GM12878 (cell line): ENCODE data around the gene SP110. TPM values are rescaled to one million over a fixed set of nuclear protein-coding genes. Genes with fewer than 3 reads are reported as not detected.
A peak's percentile ranks its signal among the peaks of the same experiment; 100 is the strongest.

ENCODE experiments used
- CBX5 ChIP-seq: sonication (generic); IDR thresholded peaks from 2 replicates; pipeline ENCODE4 v1.6.1; 2016; ENCODE audit warnings: low read depth, moderate library complexity, mild to moderate bottlenecking, inconsistent platforms
- E4F1 ChIP-seq: fragments of 450-650 bp; IDR thresholded peaks from 2 replicates; pipeline ENCODE4 v1.6.1; 2018; ENCODE audit warnings: borderline replicate concordance, mild to moderate bottlenecking; ENCODE audit not compliant: partially characterized antibody
- FOXK2 ChIP-seq: fragments of 450-650 bp; IDR thresholded peaks from 2 replicates; pipeline ENCODE4 v1.6.1; 2017; ENCODE audit warnings: mild to moderate bottlenecking, moderate library complexity
- HSF1 ChIP-seq: fragments of 150-350 bp; IDR thresholded peaks from 2 replicates; pipeline ENCODE4 v1.6.1; 2014; ENCODE audit warnings: mild to moderate bottlenecking, low read depth, low read length
- IKZF2 ChIP-seq, 2 experiments: fragments of 450-650 bp; IDR thresholded peaks; 2 replicates each; pipeline ENCODE4 v1.6.1; 2017; ENCODE audit warnings: mild to moderate bottlenecking in 2 of 2, moderate library complexity in 2 of 2
- KAT2A ChIP-seq: conservative IDR thresholded peaks from 2 replicates; pipeline ENCODE4 v1.6.1; 2011; ENCODE audit warnings: low read depth, low read length; ENCODE audit not compliant: control insufficient read depth
- KDM1A ChIP-seq: fragments of 200-600 bp; sonication (generic); IDR thresholded peaks from 2 replicates; pipeline ENCODE4 v1.6.1; 2016; ENCODE audit warnings: borderline replicate concordance
- LARP7 ChIP-seq: fragments of 450-650 bp; IDR thresholded peaks from 2 replicates; pipeline ENCODE4 v1.6.1; 2017; ENCODE audit warnings: mild to moderate bottlenecking
- MLLT1 ChIP-seq: fragments of 450-650 bp; IDR thresholded peaks from 2 replicates; pipeline ENCODE4 v1.6.1; 2016; ENCODE audit warnings: mild to moderate bottlenecking
- POLR2AphosphoS5 ChIP-seq: IDR thresholded peaks from 2 replicates; pipeline ENCODE4 v1.6.1; 2011; ENCODE audit warnings: mild to moderate bottlenecking, low read length, inconsistent platforms
- SKIL ChIP-seq: fragments of 450-650 bp; IDR thresholded peaks from 2 replicates; pipeline ENCODE4 v1.6.1; 2017; ENCODE audit warnings: mild to moderate bottlenecking, low read depth, inconsistent platforms; ENCODE audit not compliant: poor library complexity, severe bottlenecking
- SMAD1 ChIP-seq: fragments of 450-650 bp; IDR thresholded peaks from 2 replicates; pipeline ENCODE4 v1.6.1; 2018; ENCODE audit warnings: mild to moderate bottlenecking, low read depth; ENCODE audit not compliant: partially characterized antibody
- SMARCA5 ChIP-seq: fragments of 450-650 bp; IDR thresholded peaks from 2 replicates; pipeline ENCODE4 v1.6.1; 2017; ENCODE audit warnings: mild to moderate bottlenecking
- STAT1 ChIP-seq: fragments of 450-650 bp; conservative IDR thresholded peaks from 2 replicates; pipeline ENCODE4 v1.6.1; 2014; ENCODE audit warnings: antibody characterized with exemption, mild to moderate bottlenecking
- STAT3 ChIP-seq: IDR thresholded peaks from 2 replicates; pipeline ENCODE4 v1.6.1; 2011; ENCODE audit warnings: low read depth, low read length, improper control_type of control experiment
- ZNF207 ChIP-seq: fragments of 450-650 bp; IDR thresholded peaks from 2 replicates; pipeline ENCODE4 v1.6.1; 2014; ENCODE audit warnings: antibody characterized with exemption, mild to moderate bottlenecking, borderline replicate concordance
- ZNF274 ChIP-seq: IDR thresholded peaks from one replicate; pipeline ENCODE4 v1.8.0; 2011; ENCODE audit not compliant: insufficient read length, insufficient read depth
- ZNF592 ChIP-seq: fragments of 450-650 bp; IDR thresholded peaks from 2 replicates; pipeline ENCODE4 v1.6.1; 2017; ENCODE audit warnings: mild to moderate bottlenecking, moderate library complexity
- polyA plus RNA-seq, 11 experiments: library from polyadenylated mRNA; depleted of rRNA in 4 of 11; unstranded in 6 of 11; stranded (reverse) in 5 of 11; fragments of >200 nt; fragmentation: Nextera tagmentation in 4 of 11; fragmentation: Illumina TruSeq in 1 of 11; extraction: Ambion mirVana in 4 of 11; extraction: Trizol in 1 of 11; gene quantifications; 1 replicate in 1 of 11; 2 replicates in 10 of 11; pipeline versions ENCODE4 v1.2.1 to v1.2.3, GENCODE V29; 2011 to 2016; ENCODE audit warnings: inconsistent platforms in 2 of 11, missing spikeins in 2 of 11, low read depth in 1 of 11
- total RNA-seq, 4 experiments: library from RNA; depleted of rRNA in 3 of 4; stranded (reverse); fragments of >200 nt in 3 of 4; fragmentation: Illumina TruSeq in 1 of 4; extraction: Trizol in 1 of 4; gene quantifications; 2 replicates each; pipeline versions ENCODE4 v1.2.1 to v1.2.3, GENCODE V29; 2013 to 2021

Gene SP110
- total and polyA plus RNA-seq, 10 of the 15 experiments (the other 5 are each of a cell fraction or from before 2014, with no cell fraction given): 81.2 to 149 (median 100) TPM

- TF ChIP-seq E4F1 (no peak), POLR2AphosphoS5 (0 out of 2 replicates have a peak, but pooled peaks have one; percentile 23), FOXK2 (no peak), ZNF592 (no peak), KDM1A (no peak), LARP7 (no peak), ZNF274 (no peak), CBX5 (peak; percentile 17; the same call in 1 of the 2 replicates), ZNF207 (no peak), STAT3 (no peak), KAT2A (no peak), HSF1 (no peak), SKIL (no peak), STAT1 (no peak), MLLT1 (no peak), SMAD1 (no peak), SMARCA5 (no peak), IKZF2 (IDR thresholded peaks at IDR 0.05) (peak; percentile 8 to 34; a peak in 3 of 4 replicates)
Measured at GRCh38 chr2:230202430-230203109, 17.2 kb downstream of the SP110 start (continued).
